HCT116 (cell line): ENCODE results near the gene MINDY4.

Experiments
- CBX3 ChIP-seq: IDR thresholded peaks from 2 replicates; pipeline ENCODE4 v1.6.1; 2012; ENCODE audit warnings: low read depth
- CEBPB ChIP-seq: IDR thresholded peaks from 2 replicates; pipeline ENCODE4 v1.6.1; 2012; ENCODE audit warnings: low read depth
- CTCF ChIP-seq, 3 experiments: fragments of 200-600 bp in 1 of 3; sonication (generic) in 1 of 3; IDR thresholded peaks in 2 of 3; conservative IDR thresholded peaks in 1 of 3; 2 replicates each; pipeline ENCODE4 v1.5.1; 2012 to 2017; ENCODE audit warnings: low read depth in 2 of 3, low read length in 2 of 3, antibody characterized with exemption in 1 of 3, borderline replicate concordance in 1 of 3, control low read depth in 1 of 3, mild to moderate bottlenecking in 1 of 3, mixed read lengths in 1 of 3, mixed run types in 1 of 3, moderate library complexity in 1 of 3; ENCODE audit not compliant: insufficient read depth in 1 of 3
- EZH2 ChIP-seq: fragments of 200-600 bp; sonication (generic); IDR thresholded peaks from 2 replicates; pipeline ENCODE4 v1.6.1; 2017; ENCODE audit warnings: antibody characterized with exemption, mixed run types
- MAX ChIP-seq: IDR thresholded peaks from 2 replicates; pipeline ENCODE4 v1.6.1; 2012
- POLR2A ChIP-seq: IDR thresholded peaks from 2 replicates; pipeline ENCODE4 v1.7.0; 2011; ENCODE audit warnings: borderline replicate concordance; ENCODE audit not compliant: insufficient read depth, insufficient read length; ENCODE audit errors: extremely low read depth
- POLR2AphosphoS5 ChIP-seq: IDR thresholded peaks from 2 replicates; pipeline ENCODE4 v1.6.1; 2011; ENCODE audit warnings: mild to moderate bottlenecking, low read depth, low read length, moderate library complexity

GRCh38 chr7:30853576-30853975, 82.4 kb downstream of the MINDY4 start:
- no peak for TF ChIP-seq POLR2A
- no peak for TF ChIP-seq CTCF (IDR thresholded peaks at IDR 0.05 in 2 of 3, conservative IDR thresholded peaks at IDR 0.05 in 1 of 3; ENCODE audit: borderline replicate concordance in 1 of 3, insufficient read depth in 1 of 3, low read depth in 2 of 3, low read length in 2 of 3)
- no peak for TF ChIP-seq POLR2AphosphoS5
- no peak for TF ChIP-seq EZH2
- TF ChIP-seq CBX3 = no peak
- no peak for TF ChIP-seq MAX
- TF ChIP-seq CEBPB = no peak
